HEK293 (cell line): ENCODE results near the gene FAM181A.

Experiments
- CTCF ChIA-PET: fragments of 350-600 bp; formaldehyde crosslinking; extraction: SDS; loops from one replicate; lab custom pipeline; 2021; ENCODE audit warnings: antibody characterized with exemption; lab: Yijun Ruan, JAX
- POLR2A ChIA-PET: fragments of 300-600 bp; formaldehyde crosslinking; extraction: SDS; loops from one replicate; lab custom pipeline; 2020; ENCODE audit warnings: antibody characterized with exemption, inconsistent platforms; lab: Yijun Ruan, JAX
- H3K27ac ChIP-seq: fragments of 200-500 bp; sonication (Bioruptor generic); 2 replicates; pipeline ENCODE4 v1.5.1; 2014; ENCODE audit warnings: low read depth, low read length, control low read depth, inconsistent platforms; ENCODE audit errors: extremely low read depth
- H3K36me3 ChIP-seq, 2 experiments: fragments of 200-500 bp in 1 of 2; sonication (Bioruptor generic) in 1 of 2; 1 replicate in 1 of 2; 2 replicates in 1 of 2; pipeline ENCODE4 v1.5.1; 2014 to 2017; ENCODE audit warnings: inconsistent platforms in 2 of 2, low read length in 2 of 2; ENCODE audit not compliant: control insufficient read depth in 2 of 2, insufficient read depth in 1 of 2
- H3K4me1 ChIP-seq: fragments of 200-500 bp; sonication (Bioruptor generic); 2 replicates; pipeline ENCODE4 v1.5.1; 2014; ENCODE audit warnings: mild to moderate bottlenecking, low read length, inconsistent platforms; ENCODE audit not compliant: control insufficient read depth, insufficient read depth
- H3K4me3 ChIP-seq: 2 replicates; pipeline ENCODE4 v1.5.1; 2011; ENCODE audit warnings: low read depth, mild to moderate bottlenecking, control low read depth, low read length, moderate library complexity
- H3K9me3 ChIP-seq: fragments of 200-500 bp; sonication (Bioruptor generic); 2 replicates; pipeline ENCODE4 v1.5.1; 2014; ENCODE audit warnings: low read depth, low read length, inconsistent platforms; ENCODE audit not compliant: control insufficient read depth, insufficient read depth
- HIC1 ChIP-seq: fragments of 450-650 bp; formaldehyde crosslinking; IDR thresholded peaks from 2 replicates; pipeline ENCODE4 v1.5.1; 2016; ENCODE audit warnings: missing biosample characterization, missing genetic modification characterization
- KLF9 ChIP-seq: fragments of 450-650 bp; formaldehyde crosslinking; IDR thresholded peaks from 2 replicates; pipeline ENCODE4 v1.5.1; 2016; ENCODE audit warnings: missing biosample characterization, missing genetic modification characterization, low read depth
- MZF1 ChIP-seq: fragments of 450-650 bp; formaldehyde crosslinking; IDR thresholded peaks from 2 replicates; pipeline ENCODE4 v1.5.1; 2017; ENCODE audit warnings: missing biosample characterization, missing genetic modification characterization, borderline replicate concordance
- PATZ1 ChIP-seq: fragments of 450-650 bp; formaldehyde crosslinking; IDR thresholded peaks from 2 replicates; pipeline ENCODE4 v1.5.1; 2016; ENCODE audit warnings: missing biosample characterization, missing genetic modification characterization
- RBAK ChIP-seq: fragments of 450-650 bp; formaldehyde crosslinking; IDR thresholded peaks from 2 replicates; pipeline ENCODE4 v1.5.1; 2016; ENCODE audit warnings: missing biosample characterization, missing genetic modification characterization
- ZBTB7A ChIP-seq: fragments of 450-650 bp; formaldehyde crosslinking; IDR thresholded peaks from 2 replicates; pipeline ENCODE4 v1.5.1; 2016; ENCODE audit warnings: low read depth, missing biosample characterization, missing genetic modification characterization
- ZFHX2 ChIP-seq: fragments of 450-650 bp; formaldehyde crosslinking; conservative IDR thresholded peaks from 2 replicates; pipeline ENCODE4 v1.5.1; 2016; ENCODE audit warnings: missing biosample characterization, missing genetic modification characterization
- ZNF121 ChIP-seq: fragments of 450-650 bp; formaldehyde crosslinking; IDR thresholded peaks from 2 replicates; pipeline ENCODE4 v1.5.1; 2016; ENCODE audit warnings: missing biosample characterization, missing genetic modification characterization
- ZNF19 ChIP-seq: fragments of 450-650 bp; formaldehyde crosslinking; IDR thresholded peaks from 2 replicates; pipeline ENCODE4; 2016; ENCODE audit warnings: missing biosample characterization, missing genetic modification characterization, low read depth
- ZNF341 ChIP-seq: fragments of 450-650 bp; formaldehyde crosslinking; IDR thresholded peaks from 2 replicates; pipeline ENCODE4; 2016; ENCODE audit warnings: low read depth, missing biosample characterization, missing genetic modification characterization
- ZNF423 ChIP-seq: fragments of 450-650 bp; formaldehyde crosslinking; IDR thresholded peaks from 2 replicates; pipeline ENCODE4 v1.5.1; 2016; ENCODE audit warnings: missing biosample characterization, missing genetic modification characterization
- ZNF514 ChIP-seq: fragments of 450-650 bp; formaldehyde crosslinking; IDR thresholded peaks from 2 replicates; pipeline ENCODE4 v1.5.1; 2016; ENCODE audit warnings: missing biosample characterization, missing genetic modification characterization
- ZNF558 ChIP-seq: fragments of 450-650 bp; formaldehyde crosslinking; IDR thresholded peaks from 2 replicates; pipeline ENCODE4 v1.5.1; 2016; ENCODE audit warnings: missing biosample characterization, missing genetic modification characterization
- ZNF664 ChIP-seq: fragments of 450-650 bp; formaldehyde crosslinking; IDR thresholded peaks from 2 replicates; pipeline ENCODE4 v1.5.1; 2016; ENCODE audit warnings: missing biosample characterization, missing genetic modification characterization
- ZNF747 ChIP-seq: fragments of 450-650 bp; formaldehyde crosslinking; IDR thresholded peaks from 2 replicates; pipeline ENCODE4 v1.5.1; 2016; ENCODE audit warnings: missing biosample characterization, missing genetic modification characterization
- TF ChIP-seq, protein P1 (sequence below): fragments of 450-650 bp; formaldehyde crosslinking; IDR thresholded peaks from 2 replicates; pipeline ENCODE4 v1.5.1; 2016; ENCODE audit warnings: missing biosample characterization, missing genetic modification characterization, low read depth
- TF ChIP-seq, protein P2 (sequence below): fragments of 450-650 bp; formaldehyde crosslinking; IDR thresholded peaks from 2 replicates; pipeline ENCODE4 v1.5.1; 2016; ENCODE audit warnings: missing biosample characterization, missing genetic modification characterization
- TF ChIP-seq, protein P3 (sequence below): fragments of 450-650 bp; formaldehyde crosslinking; IDR thresholded peaks from 2 replicates; pipeline ENCODE4 v1.5.1; 2016; ENCODE audit warnings: missing biosample characterization, missing genetic modification characterization

Gene FAM181A

GRCh38 chr14:93880021-93880820, 46.9 kb upstream of the FAM181A start (continued):
- no peak for TF ChIP-seq ZNF558 (tag by site-specific recombination)
- no peak for TF ChIP-seq ZFHX2
- no peak for TF ChIP-seq ZNF19 (tag by site-specific recombination)
- no peak for TF ChIP-seq ZNF664
- no peak for TF ChIP-seq ZNF514 (tag by site-specific recombination)

- no peak overlapping the region for H3K27ac ChIP-seq
- no peak for TF ChIP-seq ZNF423
- TF ChIP-seq RBAK (tag by site-specific recombination): no peak
- no peak overlapping the region for H3K4me3 ChIP-seq
- POLR2A ChIA-PET: no interaction called here
- peaks cover 4% of the 10 kb centered on the region for H3K4me1 ChIP-seq
- no peaks in the 10 kb centered on the region for H3K9me3 ChIP-seq
- CTCF ChIA-PET: no interaction called here
- no peaks in the 10 kb centered on the region for H3K36me3 ChIP-seq
These were observed 42.2 kb upstream of the FAM181A start for GRCh38 chr14:93884950-93885349.

DNA sequence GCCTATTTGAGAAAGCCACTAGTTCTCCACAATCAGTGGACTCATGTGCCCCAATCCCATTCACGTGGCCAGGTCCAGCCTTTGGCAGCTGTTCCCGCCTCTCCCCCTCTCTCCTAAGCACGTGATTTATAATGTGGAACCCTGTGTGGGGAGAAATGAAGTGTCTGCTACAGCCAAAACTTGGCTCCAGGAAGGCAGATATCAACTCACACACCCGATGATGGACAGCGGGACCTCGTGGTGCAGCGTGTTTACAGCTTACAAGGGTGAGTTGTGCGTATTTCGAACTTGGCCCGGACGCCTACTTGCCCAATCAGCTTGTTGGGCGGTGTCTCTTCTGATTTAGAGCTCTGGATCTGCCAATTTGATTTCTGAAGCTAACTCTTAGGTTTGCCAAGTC, 38.1 kb upstream of the FAM181A start:
- POLR2A ChIA-PET: no interaction called here

DNA sequence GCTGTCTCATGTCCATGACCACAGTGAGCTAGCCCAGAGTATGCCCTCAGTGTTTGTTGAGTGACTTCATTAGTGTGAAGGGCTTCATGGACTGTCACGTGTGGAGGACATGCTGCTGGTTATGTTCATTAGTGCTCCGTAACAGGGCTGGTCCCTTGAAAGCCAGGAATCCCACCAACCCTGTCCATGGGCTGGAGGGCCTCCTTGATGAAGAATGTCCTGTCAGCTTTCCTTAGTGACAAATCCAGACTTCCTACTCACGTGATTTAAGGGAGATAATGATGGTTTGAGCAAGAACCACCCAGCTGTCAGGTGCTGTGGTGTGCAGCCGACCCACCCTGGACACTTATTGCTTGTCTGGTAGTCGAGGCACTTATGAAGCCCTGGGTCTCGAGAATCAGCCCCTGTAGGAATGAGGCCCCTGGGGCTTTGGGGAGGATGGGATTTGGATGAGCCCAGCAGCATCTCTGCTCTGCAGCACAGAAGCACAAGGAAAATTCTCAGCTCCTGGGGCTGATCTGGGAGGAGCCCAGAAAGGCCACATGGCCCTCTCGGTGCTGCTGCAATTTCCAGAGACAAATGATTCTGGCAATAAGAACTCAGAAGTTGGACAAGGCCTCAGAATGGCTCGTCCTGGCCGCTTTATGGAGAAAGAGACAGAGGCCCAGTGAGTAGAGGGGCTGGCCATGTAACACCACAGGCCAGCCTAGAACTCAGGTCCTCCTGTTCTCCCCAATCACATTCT, 37.2 kb upstream of the FAM181A start:
- ChIA-PET CTCF (interaction anchor here (0.6 to 1.6 kb wide), 4 partner anchors 8 to 775 kb away, joined by 3 to 6 read pairs (median 5); no protein-coding TSS in a partner anchor), POLR2A (no interaction called here)
- Histone ChIP-seq H3K36me3 (no peaks in the 10 kb centered on the region), H3K4me3 (no peak overlapping the region), H3K9me3 (no peaks in the 10 kb centered on the region), H3K27ac (no peak overlapping the region), H3K4me1 (no peaks in the 10 kb centered on the region)
- no peak for TF ChIP-seq ZNF121 (tag by site-specific recombination)
- TF ChIP-seq, protein P1, sequence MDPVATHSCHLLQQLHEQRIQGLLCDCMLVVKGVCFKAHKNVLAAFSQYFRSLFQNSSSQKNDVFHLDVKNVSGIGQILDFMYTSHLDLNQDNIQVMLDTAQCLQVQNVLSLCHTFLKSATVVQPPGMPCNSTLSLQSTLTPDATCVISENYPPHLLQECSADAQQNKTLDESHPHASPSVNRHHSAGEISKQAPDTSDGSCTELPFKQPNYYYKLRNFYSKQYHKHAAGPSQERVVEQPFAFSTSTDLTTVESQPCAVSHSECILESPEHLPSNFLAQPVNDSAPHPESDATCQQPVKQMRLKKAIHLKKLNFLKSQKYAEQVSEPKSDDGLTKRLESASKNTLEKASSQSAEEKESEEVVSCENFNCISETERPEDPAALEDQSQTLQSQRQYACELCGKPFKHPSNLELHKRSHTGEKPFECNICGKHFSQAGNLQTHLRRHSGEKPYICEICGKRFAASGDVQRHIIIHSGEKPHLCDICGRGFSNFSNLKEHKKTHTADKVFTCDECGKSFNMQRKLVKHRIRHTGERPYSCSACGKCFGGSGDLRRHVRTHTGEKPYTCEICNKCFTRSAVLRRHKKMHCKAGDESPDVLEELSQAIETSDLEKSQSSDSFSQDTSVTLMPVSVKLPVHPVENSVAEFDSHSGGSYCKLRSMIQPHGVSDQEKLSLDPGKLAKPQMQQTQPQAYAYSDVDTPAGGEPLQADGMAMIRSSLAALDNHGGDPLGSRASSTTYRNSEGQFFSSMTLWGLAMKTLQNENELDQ (tag by site-specific recombination): no peak
- TF ChIP-seq PATZ1: no peak
- no peak for TF ChIP-seq KLF9 (tag by site-specific recombination)
- TF ChIP-seq HIC1 (tag by site-specific recombination): no peak
- TF ChIP-seq MZF1 (tag by site-specific recombination): no peak
- TF ChIP-seq, protein P2, sequence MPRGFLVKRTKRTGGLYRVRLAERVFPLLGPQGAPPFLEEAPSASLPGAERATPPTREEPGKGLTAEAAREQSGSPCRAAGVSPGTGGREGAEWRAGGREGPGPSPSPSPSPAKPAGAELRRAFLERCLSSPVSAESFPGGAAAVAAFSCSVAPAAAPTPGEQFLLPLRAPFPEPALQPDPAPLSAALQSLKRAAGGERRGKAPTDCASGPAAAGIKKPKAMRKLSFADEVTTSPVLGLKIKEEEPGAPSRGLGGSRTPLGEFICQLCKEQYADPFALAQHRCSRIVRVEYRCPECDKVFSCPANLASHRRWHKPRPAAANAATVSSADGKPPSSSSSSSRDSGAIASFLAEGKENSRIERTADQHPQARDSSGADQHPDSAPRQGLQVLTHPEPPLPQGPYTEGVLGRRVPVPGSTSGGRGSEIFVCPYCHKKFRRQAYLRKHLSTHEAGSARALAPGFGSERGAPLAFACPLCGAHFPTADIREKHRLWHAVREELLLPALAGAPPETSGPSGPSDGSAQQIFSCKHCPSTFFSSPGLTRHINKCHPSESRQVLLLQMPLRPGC (tag by site-specific recombination): no peak
- TF ChIP-seq, protein P3, sequence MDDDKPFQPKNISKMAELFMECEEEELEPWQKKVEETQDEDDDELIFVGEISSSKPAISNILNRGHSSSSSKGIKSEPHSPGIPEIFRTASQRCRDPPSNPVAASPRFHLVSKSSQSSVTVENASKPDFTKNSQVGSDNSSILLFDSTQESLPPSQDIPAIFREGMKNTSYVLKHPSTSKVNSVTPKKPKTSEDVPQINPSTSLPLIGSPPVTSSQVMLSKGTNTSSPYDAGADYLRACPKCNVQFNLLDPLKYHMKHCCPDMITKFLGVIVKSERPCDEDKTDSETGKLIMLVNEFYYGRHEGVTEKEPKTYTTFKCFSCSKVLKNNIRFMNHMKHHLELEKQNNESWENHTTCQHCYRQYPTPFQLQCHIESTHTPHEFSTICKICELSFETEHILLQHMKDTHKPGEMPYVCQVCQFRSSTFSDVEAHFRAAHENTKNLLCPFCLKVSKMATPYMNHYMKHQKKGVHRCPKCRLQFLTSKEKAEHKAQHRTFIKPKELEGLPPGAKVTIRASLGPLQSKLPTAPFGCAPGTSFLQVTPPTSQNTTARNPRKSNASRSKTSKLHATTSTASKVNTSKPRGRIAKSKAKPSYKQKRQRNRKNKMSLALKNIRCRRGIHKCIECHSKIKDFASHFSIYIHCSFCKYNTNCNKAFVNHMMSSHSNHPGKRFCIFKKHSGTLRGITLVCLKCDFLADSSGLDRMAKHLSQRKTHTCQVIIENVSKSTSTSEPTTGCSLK: no peak

More for the DNA sequence above, 38.1 kb upstream of the FAM181A start:
- Histone ChIP-seq H3K4me1 (no peaks in the 10 kb centered on the region), H3K9me3 (no peaks in the 10 kb centered on the region), H3K4me3 (no peak overlapping the region), H3K36me3 (no peaks in the 10 kb centered on the region), H3K27ac (no peak overlapping the region)
- TF ChIP-seq ZNF747 (tag by site-specific recombination): no peak
- TF ChIP-seq ZBTB7A (tag by site-specific recombination): no peak
- TF ChIP-seq ZNF341 (tag by site-specific recombination): peak; percentile 19; the same call in 1 of the 2 replicates
- CTCF ChIA-PET: interaction anchor here (0.9 to 1.6 kb wide), 5 partner anchors 9 to 248 kb away, joined by 3 to 6 read pairs (median 5); no protein-coding TSS in a partner anchor
